Bladder microvascular endothelial cell (primary cell): Measurements from ENCODE around the gene BLNK. TPM values are rescaled to one million over a fixed set of nuclear protein-coding genes. Genes with fewer than 3 reads are reported as not detected.

Experiments
- total RNA-seq: library from RNA; depleted of rRNA; stranded (reverse); fragments of >200 nt; gene quantifications from 2 replicates; pipeline ENCODE4 v1.2.3, GENCODE V29; 2014

The BLNK gene
- not detected in 2 replicates for total RNA-seq

DNA sequence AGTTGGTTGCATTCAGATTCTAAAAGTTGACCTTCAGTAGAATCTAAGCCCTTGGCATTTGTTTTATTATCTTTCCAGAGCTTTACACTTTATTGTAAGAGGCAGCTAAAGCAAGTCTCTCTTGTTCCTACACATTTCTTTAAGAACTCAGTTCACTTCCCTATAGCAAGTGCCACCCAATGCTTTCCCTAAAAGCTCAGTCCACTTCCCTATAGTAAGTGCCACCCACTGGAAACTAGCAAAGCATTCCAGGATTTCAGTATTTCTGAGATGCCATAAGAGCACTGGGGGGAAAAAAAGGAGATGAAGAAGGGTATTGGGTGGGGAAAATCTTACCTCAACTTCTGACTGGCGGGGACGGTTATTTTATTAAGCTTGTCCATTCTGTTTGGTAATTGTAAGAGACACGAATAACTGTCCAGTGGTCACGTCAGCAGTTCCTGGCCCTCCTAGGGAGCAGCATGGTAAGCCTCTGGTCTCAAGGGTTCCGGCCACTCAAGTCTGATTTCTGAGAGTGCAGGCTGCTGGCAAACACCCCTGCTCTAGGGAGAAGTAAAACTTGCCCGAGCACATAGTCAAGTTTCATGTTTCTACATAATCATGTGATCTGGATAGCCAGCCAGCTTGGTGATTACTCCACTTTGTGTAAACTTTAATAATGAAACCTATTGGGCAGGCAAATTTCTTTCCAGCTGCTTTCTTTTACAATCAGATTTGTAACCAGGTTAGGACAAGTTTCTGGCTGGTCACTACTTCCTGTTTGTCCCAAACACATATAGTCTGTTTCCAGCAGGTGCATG lies at the start of gene BLNK:
TSS of gene BLNK (minus strand) at position 554 of the 800 bp plus-strand sequence. CDS start at position 383, 171 bp downstream.

DNA sequence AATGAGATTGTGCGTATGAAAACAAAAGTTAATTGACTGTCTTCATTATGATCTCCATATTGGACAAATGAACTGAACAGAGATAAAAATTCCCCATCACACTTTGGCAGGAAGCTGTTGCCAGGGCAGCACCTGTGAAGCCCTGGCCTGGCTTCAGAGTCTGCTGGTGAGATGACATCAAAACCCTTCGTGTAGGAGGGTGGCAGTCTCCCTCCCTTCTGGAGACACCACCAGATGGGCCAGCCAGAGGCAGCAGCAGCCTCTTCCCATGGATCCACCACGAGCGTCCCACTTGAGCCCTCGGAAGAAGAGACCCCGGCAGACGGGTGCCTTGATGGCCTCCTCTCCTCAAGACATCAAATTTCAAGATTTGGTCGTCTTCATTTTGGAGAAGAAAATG lies 32.9 kb upstream of the BLNK start, which contains the start of gene DNTT:
TSS of gene DNTT (plus strand) at position 205 of the 400 bp plus-strand sequence. CDS start at position 269, 64 bp downstream.

Other genes starting within 250 kb of the BLNK start
- 9.6 and 45.9 TPM in 2 replicates for gene CCNJ, start 228.0 kb downstream of the BLNK start, total RNA-seq
- 6.8 and 19.4 TPM in 2 replicates for gene ZNF518A, start 141.3 kb downstream of the BLNK start, total RNA-seq
- not detected in 2 replicates for gene DNTT, start 32.9 kb upstream of the BLNK start, total RNA-seq
- gene OPALIN, start 87.4 kb upstream of the BLNK start, total RNA-seq = not detected in 2 replicates
- 0.06 TPM in 1 of 2 replicates, not detected in the other for gene TLL2, start 242.4 kb upstream of the BLNK start, total RNA-seq